SK-N-SH treated with all-trans-retinoic acid at 6 μM for 48 hours (cell line): ENCODE measurements around the gene RAD51B.

Experiments used
- ATAC-seq: fragments of 200-7000 bp; cut with Tn5 transposase; 3 replicates; pipeline ENCODE4 v1.9.1; 2020; ENCODE audit warnings: mild to moderate bottlenecking, moderate library complexity
- BACH2 ChIP-seq: fragments of 250-450 bp; sonication (Bioruptor Pico); IDR thresholded peaks from 2 replicates; pipeline ENCODE4 v1.9.0; 2021; ENCODE audit warnings: mild to moderate bottlenecking, borderline replicate concordance
- CSDC2 ChIP-seq: fragments of 250-450 bp; sonication (Bioruptor Pico); IDR thresholded peaks from 2 replicates; pipeline ENCODE4 v1.5.0; 2020; ENCODE audit warnings: mild to moderate bottlenecking, moderate library complexity
- CSRNP3 ChIP-seq: fragments of 250-450 bp; sonication (Bioruptor Pico); IDR thresholded peaks from 2 replicates; pipeline ENCODE4 v1.5.1; 2021; ENCODE audit warnings: mild to moderate bottlenecking, moderate library complexity
- ESRRG ChIP-seq: fragments of 250-450 bp; sonication (Bioruptor Pico); IDR thresholded peaks from 2 replicates; pipeline ENCODE4 v1.6.1; 2021; ENCODE audit warnings: mild to moderate bottlenecking
- GLIS3 ChIP-seq: fragments of 250-450 bp; sonication (Bioruptor Pico); IDR thresholded peaks from 2 replicates; pipeline ENCODE4 v1.5.0; 2020; ENCODE audit warnings: mild to moderate bottlenecking, moderate library complexity
- ISL1 ChIP-seq: fragments of 250-450 bp; sonication (Bioruptor Pico); IDR thresholded peaks from 2 replicates; pipeline ENCODE4 v2.1.2; 2022; ENCODE audit warnings: mild to moderate bottlenecking, moderate library complexity
- OSR1 ChIP-seq: fragments of 250-450 bp; sonication (Bioruptor Pico); IDR thresholded peaks from 2 replicates; pipeline ENCODE4 v1.8.0; 2022; ENCODE audit warnings: moderate library complexity, mild to moderate bottlenecking, inconsistent platforms
- PATZ1 ChIP-seq: fragments of 250-450 bp; sonication (Bioruptor Pico); IDR thresholded peaks from 2 replicates; pipeline ENCODE4 v1.8.0; 2020; ENCODE audit warnings: mild to moderate bottlenecking, moderate library complexity, borderline replicate concordance
- PPARA ChIP-seq: fragments of 250-450 bp; sonication (Bioruptor Pico); IDR thresholded peaks from 2 replicates; pipeline ENCODE4 v1.5.0; 2020; ENCODE audit warnings: mild to moderate bottlenecking, borderline replicate concordance
- RARB ChIP-seq: fragments of 250-450 bp; sonication (Bioruptor Pico); IDR thresholded peaks from 2 replicates; pipeline ENCODE4 v1.8.0; 2021; ENCODE audit warnings: mild to moderate bottlenecking, moderate library complexity
- SNAI2 ChIP-seq: fragments of 250-450 bp; sonication (Bioruptor Pico); IDR thresholded peaks from 2 replicates; pipeline ENCODE4 v1.5.0; 2020; ENCODE audit warnings: mild to moderate bottlenecking, moderate library complexity
- TOX ChIP-seq: fragments of 250-450 bp; sonication (Bioruptor Pico); IDR thresholded peaks from 2 replicates; pipeline ENCODE4 v1.8.0; 2021; ENCODE audit warnings: mild to moderate bottlenecking, moderate library complexity, borderline replicate concordance
- TSHZ2 ChIP-seq: fragments of 250-450 bp; sonication (Bioruptor Pico); IDR thresholded peaks from 2 replicates; pipeline ENCODE4 v1.5.0; 2020; ENCODE audit warnings: mild to moderate bottlenecking, moderate library complexity
- ZC3H10 ChIP-seq: fragments of 250-450 bp; sonication (Bioruptor Pico); IDR thresholded peaks from 2 replicates; pipeline ENCODE4 v1.5.1; 2021; ENCODE audit warnings: mild to moderate bottlenecking, moderate library complexity
- ZFP3 ChIP-seq: fragments of 250-450 bp; sonication (Bioruptor Pico); IDR thresholded peaks from 2 replicates; pipeline ENCODE4 v1.5.0; 2020; ENCODE audit warnings: mild to moderate bottlenecking, moderate library complexity
- ZFP30 ChIP-seq: fragments of 450-650 bp; formaldehyde crosslinking; IDR thresholded peaks from 2 replicates; pipeline ENCODE4 v1.5.0; 2022; ENCODE audit warnings: mild to moderate bottlenecking, moderate library complexity
- ZNF565 ChIP-seq: fragments of 450-650 bp; formaldehyde crosslinking; conservative IDR thresholded peaks from 2 replicates; pipeline ENCODE4 v1.5.0; 2020; ENCODE audit warnings: low read depth, mild to moderate bottlenecking, moderate library complexity
- ZNF70 ChIP-seq: fragments of 450-650 bp; formaldehyde crosslinking; IDR thresholded peaks from 2 replicates; pipeline ENCODE4 v1.5.0; 2020; ENCODE audit warnings: mild to moderate bottlenecking, moderate library complexity
- ZNF8 ChIP-seq: fragments of 450-650 bp; formaldehyde crosslinking; IDR thresholded peaks from 2 replicates; pipeline ENCODE4 v1.5.0; 2020; ENCODE audit warnings: mild to moderate bottlenecking, moderate library complexity
- TF ChIP-seq, protein P1 (sequence below): fragments of 250-450 bp; sonication (Bioruptor Pico); IDR thresholded peaks from 2 replicates; pipeline ENCODE4 v1.5.1; 2020; ENCODE audit warnings: low read depth, mild to moderate bottlenecking, moderate library complexity
- TF ChIP-seq, protein P2 (sequence below): fragments of 250-450 bp; sonication (Bioruptor Pico); IDR thresholded peaks from 2 replicates; pipeline ENCODE4 v1.8.0; 2021; ENCODE audit warnings: low read depth, mild to moderate bottlenecking, moderate library complexity, borderline replicate concordance

Gene RAD51B

GRCh38 chr14:68132563-68133121 is 313.1 kb downstream of the RAD51B start:
- TF ChIP-seq ISL1 (CRISPR knock-in tag) (no peak), ZC3H10 (CRISPR knock-in tag) (no peak), CSDC2 (CRISPR knock-in tag) (no peak), BACH2 (CRISPR knock-in tag) (no peak), ZNF565 (CRISPR knock-in tag) (no peak), CSRNP3 (CRISPR knock-in tag) (no peak)
- TF ChIP-seq, all 23 proteins: peak for 0
- no peak for ATAC-seq

DNA sequence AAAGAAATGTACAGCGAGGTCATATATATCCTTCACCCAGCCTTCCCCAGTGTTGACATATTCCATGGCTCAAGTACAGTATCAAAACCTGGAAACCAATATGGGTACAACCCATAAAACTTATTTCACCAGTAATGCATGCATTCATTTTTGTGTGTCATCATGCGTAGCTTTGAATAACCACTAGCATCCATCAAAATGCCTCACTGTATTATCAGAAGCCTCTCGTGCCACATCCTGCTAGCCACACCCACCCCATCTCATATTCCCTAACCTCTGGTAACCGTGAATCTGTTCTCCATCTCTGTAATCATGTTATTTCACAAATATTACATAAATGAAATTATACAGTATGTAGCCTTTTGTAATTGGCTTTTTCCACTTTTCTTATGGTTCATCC is 314.3 kb downstream of the RAD51B start:
- TF ChIP-seq ISL1 (CRISPR knock-in tag) (no peak), TSHZ2 (no peak), ESRRG (CRISPR knock-in tag) (no peak), TOX (CRISPR knock-in tag) (no peak), ZNF70 (CRISPR knock-in tag) (no peak), CSRNP3 (CRISPR knock-in tag) (no peak), RARB (CRISPR knock-in tag) (no peak), ZNF565 (CRISPR knock-in tag) (no peak), ZFP30 (no peak), CSDC2 (CRISPR knock-in tag) (no peak), ZC3H10 (CRISPR knock-in tag) (no peak), OSR1 (CRISPR knock-in tag) (no peak), ZNF8 (no peak), ZFP3 (CRISPR knock-in tag) (no peak)
- TF ChIP-seq, protein P1, sequence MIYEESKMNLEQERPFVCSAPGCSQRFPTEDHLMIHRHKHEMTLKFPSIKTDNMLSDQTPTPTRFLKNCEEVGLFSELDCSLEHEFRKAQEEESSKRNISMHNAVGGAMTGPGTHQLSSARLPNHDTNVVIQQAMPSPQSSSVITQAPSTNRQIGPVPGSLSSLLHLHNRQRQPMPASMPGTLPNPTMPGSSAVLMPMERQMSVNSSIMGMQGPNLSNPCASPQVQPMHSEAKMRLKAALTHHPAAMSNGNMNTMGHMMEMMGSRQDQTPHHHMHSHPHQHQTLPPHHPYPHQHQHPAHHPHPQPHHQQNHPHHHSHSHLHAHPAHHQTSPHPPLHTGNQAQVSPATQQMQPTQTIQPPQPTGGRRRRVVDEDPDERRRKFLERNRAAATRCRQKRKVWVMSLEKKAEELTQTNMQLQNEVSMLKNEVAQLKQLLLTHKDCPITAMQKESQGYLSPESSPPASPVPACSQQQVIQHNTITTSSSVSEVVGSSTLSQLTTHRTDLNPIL (CRISPR knock-in tag) = no peak
- TF ChIP-seq, protein P2, sequence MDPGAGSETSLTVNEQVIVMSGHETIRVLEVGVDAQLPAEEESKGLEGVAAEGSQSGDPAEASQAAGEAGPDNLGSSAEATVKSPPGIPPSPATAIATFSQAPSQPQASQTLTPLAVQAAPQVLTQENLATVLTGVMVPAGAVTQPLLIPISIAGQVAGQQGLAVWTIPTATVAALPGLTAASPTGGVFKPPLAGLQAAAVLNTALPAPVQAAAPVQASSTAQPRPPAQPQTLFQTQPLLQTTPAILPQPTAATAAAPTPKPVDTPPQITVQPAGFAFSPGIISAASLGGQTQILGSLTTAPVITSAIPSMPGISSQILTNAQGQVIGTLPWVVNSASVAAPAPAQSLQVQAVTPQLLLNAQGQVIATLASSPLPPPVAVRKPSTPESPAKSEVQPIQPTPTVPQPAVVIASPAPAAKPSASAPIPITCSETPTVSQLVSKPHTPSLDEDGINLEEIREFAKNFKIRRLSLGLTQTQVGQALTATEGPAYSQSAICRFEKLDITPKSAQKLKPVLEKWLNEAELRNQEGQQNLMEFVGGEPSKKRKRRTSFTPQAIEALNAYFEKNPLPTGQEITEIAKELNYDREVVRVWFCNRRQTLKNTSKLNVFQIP (CRISPR knock-in tag) = no peak
- ATAC-seq = no peak

GRCh38 chr14:68135028-68135427 is 315.4 kb downstream of the RAD51B start:
- no peak for ATAC-seq
- TF ChIP-seq ISL1 (CRISPR knock-in tag) = no peak
- TF ChIP-seq CSDC2 (CRISPR knock-in tag) = no peak
- no peak for TF ChIP-seq ZNF565 (CRISPR knock-in tag)
- no peak for TF ChIP-seq ZFP30
- TF ChIP-seq, protein P2 (CRISPR knock-in tag) = no peak
- no peak for TF ChIP-seq OSR1 (CRISPR knock-in tag)
- no peak for TF ChIP-seq TOX (CRISPR knock-in tag)
- TF ChIP-seq PATZ1 (CRISPR knock-in tag) = no peak
- no peak for TF ChIP-seq BACH2 (CRISPR knock-in tag)
- TF ChIP-seq ZC3H10 (CRISPR knock-in tag) = no peak
- TF ChIP-seq PPARA (CRISPR knock-in tag) = no peak
- TF ChIP-seq ZFP3 (CRISPR knock-in tag) = no peak
- no peak for TF ChIP-seq CSRNP3 (CRISPR knock-in tag)
- TF ChIP-seq RARB (CRISPR knock-in tag) = no peak
- TF ChIP-seq ZNF8 = no peak
- TF ChIP-seq GLIS3 (CRISPR knock-in tag) = no peak
- no peak for TF ChIP-seq ZNF70 (CRISPR knock-in tag)
- no peak for TF ChIP-seq SNAI2
